ENCODE measurements around the gene FAF1. TPM values are rescaled to one million over a fixed set of nuclear protein-coding genes. Genes with fewer than 3 reads are reported as not detected.

Gene FAF1
- total RNA-seq, 4 donors from 2014 or later, result 46.1 to 72.2 (median 52.2) TPM

- no peak for TF ChIP-seq CTCF (IDR thresholded peaks at IDR 0.05; ENCODE audit: low read depth)
Observed at GRCh38 chr1:50901872-50902271, 58.2 kb downstream of the FAF1 start.

GRCh38 chr1:50898773-50899172 lies 61.3 kb downstream of the FAF1 start:
- TF ChIP-seq CTCF (IDR thresholded peaks at IDR 0.05; ENCODE audit: low read depth), result no peak

- TF ChIP-seq CTCF (IDR thresholded peaks at IDR 0.05; ENCODE audit: low read depth), result no peak
Observed at GRCh38 chr1:50894340-50894739, 65.7 kb downstream of the FAF1 start.

GRCh38 chr1:50893466-50893865 lies 66.6 kb downstream of the FAF1 start:
- TF ChIP-seq CTCF (IDR thresholded peaks at IDR 0.05; ENCODE audit: low read depth), result no peak

- TF ChIP-seq CTCF (IDR thresholded peaks at IDR 0.05; ENCODE audit: low read depth), result no peak
Observed at GRCh38 chr1:50880373-50880772, 79.7 kb downstream of the FAF1 start.

- no peak for TF ChIP-seq CTCF (IDR thresholded peaks at IDR 0.05; ENCODE audit: low read depth)
Observed at GRCh38 chr1:50879137-50879536, 80.9 kb downstream of the FAF1 start.

- TF ChIP-seq CTCF (IDR thresholded peaks at IDR 0.05; ENCODE audit: low read depth), result no peak
Observed at GRCh38 chr1:50878434-50878833, 81.6 kb downstream of the FAF1 start.
